ENCODE measurements around the gene CCSAP.
"Not testable (repeated sequence)": the region's sequence is repeated elsewhere in the genome, so short reads cannot be mapped to it uniquely, and the experiment has no call there.

The CCSAP gene

DNA sequence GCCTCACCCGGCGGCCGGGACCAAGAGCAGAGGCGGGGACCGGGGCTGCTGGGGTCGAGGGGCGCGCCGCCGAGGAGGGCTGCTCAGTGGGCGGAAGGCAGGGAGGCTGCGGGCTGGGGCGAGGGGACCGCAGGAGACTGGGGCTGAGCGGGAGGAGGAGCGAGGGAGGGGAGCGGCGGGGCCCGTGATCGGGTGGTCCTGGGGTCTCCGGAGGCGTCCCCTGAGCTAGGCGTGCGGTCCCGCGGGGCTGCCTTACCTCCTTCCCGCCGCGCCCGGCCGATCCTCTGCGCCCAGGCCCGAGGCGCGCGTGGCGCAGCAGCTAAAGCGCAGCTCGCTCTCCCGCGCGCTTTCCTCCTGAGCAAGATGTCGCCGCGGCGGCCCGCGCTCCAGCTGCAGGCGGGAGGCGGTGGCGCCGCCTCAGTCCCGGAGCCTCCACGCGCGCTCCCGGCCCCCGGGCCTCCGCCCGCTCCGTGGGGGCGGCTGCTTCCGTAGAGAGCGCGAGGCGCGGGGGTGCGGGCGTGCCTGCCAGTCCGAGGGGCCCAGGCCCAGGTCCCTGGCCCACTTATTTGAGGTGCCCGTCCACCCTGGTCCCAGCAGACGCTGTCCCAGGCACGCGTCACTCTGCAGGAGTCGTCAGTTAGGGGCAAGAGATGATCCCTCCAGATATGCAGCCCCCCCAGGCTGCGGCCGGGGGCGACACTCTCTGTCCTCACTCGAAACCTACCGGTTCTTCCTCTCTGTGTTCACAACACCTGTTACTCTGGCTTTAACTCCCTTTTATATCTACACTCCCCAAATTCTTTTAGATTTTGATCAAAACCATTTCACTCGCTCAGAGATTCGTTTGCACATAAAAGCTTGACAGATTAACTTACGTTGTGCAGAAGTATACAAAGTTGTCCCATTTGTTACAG, at the start of gene CCSAP:
Gene CCSAP (minus strand): TSS at position 392 of the 914 bp plus-strand sequence. CDS start 582 bp downstream, outside the sequence.
- no peak for DNase-seq (ENCODE audit: low read depth in 2 of 2)

GRCh38 chr1:229390130-229390529, 47.3 kb upstream of the CCSAP start:
- DNase-seq (ENCODE audit: low read depth in 2 of 2) = no peak

- no peak for DNase-seq (ENCODE audit: low read depth in 2 of 2)
Observed at GRCh38 chr1:229388897-229389580, 46.2 kb upstream of the CCSAP start.

DNA sequence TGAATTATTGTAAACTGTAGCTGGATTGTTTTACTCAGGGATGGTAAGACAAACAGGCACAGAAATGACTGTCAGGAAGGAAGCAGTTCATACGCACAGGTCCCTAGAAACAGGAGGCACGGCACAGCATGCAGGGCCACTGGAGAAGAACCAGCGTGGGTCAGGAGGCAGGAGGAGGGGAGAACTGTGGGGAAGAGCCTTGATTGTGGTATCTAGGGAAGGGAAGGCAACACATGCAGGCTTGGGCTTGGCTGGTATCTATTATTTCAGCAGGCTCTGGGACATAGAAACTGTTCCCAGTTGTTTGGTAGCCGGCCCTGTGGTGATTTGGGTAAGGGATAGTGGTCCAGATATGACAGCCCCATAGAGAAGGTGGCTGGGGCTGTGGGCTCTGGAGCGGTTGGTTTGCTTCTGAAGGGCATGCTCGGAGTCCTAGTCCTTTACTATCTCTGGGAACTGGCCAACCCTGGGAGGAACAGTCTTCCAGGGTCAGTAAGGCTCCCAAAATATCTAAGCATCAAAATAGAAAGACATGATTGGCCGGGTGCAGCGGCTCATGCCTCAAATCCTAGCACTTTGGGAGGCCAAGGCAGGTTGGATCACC, 43.1 kb upstream of the CCSAP start:
- no peak for DNase-seq (ENCODE audit: low read depth in 2 of 2)

- DNase-seq (ENCODE audit: low read depth in 2 of 2) = no peak
Observed at GRCh38 chr1:229384822-229385221, 42.0 kb upstream of the CCSAP start.

GRCh38 chr1:229383961-229384360, 41.1 kb upstream of the CCSAP start:
- DNase-seq (ENCODE audit: low read depth in 2 of 2) = no peak

- no peak for DNase-seq (ENCODE audit: low read depth in 2 of 2)
Observed at GRCh38 chr1:229383188-229383587, 40.3 kb upstream of the CCSAP start.

GRCh38 chr1:229381234-229381633, 38.4 kb upstream of the CCSAP start:
- no peak for DNase-seq (ENCODE audit: low read depth in 2 of 2)

DNA sequence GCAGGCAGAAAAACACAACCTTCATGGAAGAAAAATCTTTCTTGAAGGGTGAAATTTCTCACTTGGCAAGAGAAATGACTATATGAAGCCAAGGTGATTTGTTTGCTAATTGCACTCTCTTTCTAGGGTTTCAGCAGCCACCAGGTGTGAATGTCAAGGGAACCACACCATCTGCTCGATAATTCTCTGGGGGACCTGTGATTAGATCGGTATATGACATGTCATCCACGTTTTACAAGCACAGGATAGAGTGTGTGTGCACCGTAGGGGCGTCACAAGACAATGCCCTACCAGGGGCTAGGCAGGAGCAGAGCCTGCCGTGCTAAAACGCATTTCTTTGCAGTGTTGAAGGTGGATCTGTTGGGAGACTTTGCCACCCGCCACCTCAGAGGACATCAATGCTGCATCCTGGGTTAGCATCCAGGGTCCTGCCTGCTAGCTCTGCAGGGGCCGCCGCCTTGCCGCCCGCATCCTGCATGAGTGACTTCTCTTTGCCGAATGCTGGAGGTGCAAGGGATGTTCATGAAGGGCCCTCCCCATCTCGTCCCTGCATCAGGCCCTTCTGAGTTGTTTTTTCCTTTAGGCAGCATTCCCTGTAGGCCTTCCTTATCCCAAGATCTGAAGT, 37.8 kb upstream of the CCSAP start:
- DNase-seq (ENCODE audit: low read depth in 2 of 2) = no peak

DNA sequence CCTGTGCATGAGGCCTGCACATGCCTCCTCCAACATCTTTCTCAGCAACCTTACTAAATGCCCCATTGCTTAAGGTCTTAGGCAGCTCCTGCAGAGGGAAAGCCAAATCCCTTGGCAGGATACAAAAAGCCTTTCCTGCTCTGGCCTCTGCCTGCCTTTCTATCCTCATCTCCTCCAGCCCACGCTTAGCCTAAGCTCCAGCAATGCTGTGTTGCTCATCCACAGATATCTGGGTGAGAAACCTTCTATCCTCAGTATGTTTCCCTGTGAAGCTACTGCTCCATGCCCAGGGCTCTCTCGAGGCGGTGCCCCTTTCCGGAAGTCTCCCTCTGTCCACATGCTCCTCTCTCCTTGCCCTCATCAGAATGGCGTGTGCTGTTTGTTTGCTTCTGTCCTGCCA, 37.0 kb upstream of the CCSAP start:
- no peak for DNase-seq (ENCODE audit: low read depth in 2 of 2)

DNA sequence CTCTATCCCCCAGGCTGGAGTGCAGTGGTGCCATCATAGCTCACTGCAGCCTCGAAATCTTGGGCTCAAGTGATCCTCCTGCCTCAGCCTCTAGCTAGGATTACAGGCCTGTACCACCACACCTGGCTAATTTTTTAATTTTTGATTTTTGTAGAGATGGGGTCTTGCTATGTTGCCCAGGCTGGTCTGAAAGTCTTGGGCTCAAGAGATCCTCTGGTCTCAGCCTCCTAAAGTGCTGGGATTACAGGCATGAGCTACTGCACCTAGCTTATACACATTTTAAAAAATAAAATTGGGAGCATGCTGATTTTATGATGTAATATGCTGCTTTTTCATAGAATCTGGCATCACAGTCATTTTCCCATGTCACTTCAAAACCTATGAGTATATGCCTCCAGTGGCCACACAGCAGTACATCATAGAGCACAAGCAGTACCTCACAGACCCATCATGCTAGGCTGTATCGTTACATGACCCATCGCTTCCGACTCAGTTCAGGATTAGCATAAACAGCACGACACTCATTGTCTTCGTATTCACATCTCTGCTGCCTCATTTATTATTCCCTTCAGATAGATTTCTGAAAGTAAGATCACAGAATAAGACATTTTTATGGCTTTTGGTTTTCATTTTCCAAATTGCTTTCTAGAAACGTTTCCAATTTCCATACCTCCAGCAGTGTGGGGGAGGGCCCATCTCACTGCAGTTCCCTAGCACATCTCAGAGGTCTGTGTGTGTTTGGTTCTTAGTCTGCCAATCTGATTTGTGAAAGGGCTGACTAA, 35.9 kb upstream of the CCSAP start:
- no peak for DNase-seq (ENCODE audit: low read depth in 2 of 2)

GRCh38 chr1:229378035-229378434, 35.2 kb upstream of the CCSAP start:
- DNase-seq (ENCODE audit: low read depth in 2 of 2) = not testable (repeated sequence)

GRCh38 chr1:229377429-229377828, 34.6 kb upstream of the CCSAP start:
- DNase-seq (ENCODE audit: low read depth in 2 of 2) = no peak

DNA sequence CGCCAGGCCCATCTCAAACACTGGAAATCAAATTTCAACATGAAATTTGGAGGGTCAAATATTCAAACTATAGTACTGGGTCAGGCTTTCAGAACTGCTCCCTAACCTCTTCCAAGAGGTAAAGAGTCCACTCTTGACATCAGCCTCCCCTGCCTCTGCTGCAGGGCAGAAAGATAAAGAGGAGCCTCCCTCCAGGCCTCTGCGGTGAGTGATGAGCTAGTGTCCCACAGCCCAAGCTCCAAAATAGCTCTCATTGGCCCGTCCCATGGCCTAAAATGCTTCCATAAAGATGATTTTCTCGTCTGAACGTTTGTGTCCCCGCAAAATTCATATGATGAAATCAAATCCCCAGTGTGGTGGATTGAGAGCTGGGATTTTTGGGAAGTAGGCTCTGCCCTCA, 33.7 kb upstream of the CCSAP start:
- DNase-seq (ENCODE audit: low read depth in 2 of 2) = no peak

GRCh38 chr1:229374485-229374884, 31.6 kb upstream of the CCSAP start:
- no peak for DNase-seq (ENCODE audit: low read depth in 2 of 2)

DNA sequence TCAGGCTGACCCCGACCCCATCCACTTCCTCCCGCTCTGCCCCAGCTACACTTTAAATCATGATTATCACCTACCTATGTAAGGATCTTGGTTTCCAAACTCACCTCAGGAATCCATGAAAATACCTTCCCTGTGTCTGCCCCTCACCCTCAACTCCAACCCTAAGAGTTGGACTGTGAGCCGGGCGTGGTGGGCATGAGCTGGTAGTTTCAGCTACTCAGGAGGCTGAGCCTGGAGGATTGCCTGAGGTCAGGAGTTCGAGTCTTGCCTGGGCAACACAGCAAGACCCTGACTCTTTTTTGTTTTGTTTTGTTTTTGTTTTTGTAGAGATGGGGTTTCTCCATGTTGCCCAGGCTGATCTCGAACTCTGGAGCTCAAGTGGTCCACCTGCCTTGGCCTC, 30.5 kb upstream of the CCSAP start:
- DNase-seq (ENCODE audit: low read depth in 2 of 2) = no peak

GRCh38 chr1:229372251-229372650, 29.4 kb upstream of the CCSAP start:
- DNase-seq (ENCODE audit: low read depth in 2 of 2) = no peak

GRCh38 chr1:229371624-229372023, 28.8 kb upstream of the CCSAP start:
- no peak for DNase-seq (ENCODE audit: low read depth in 2 of 2)

DNA sequence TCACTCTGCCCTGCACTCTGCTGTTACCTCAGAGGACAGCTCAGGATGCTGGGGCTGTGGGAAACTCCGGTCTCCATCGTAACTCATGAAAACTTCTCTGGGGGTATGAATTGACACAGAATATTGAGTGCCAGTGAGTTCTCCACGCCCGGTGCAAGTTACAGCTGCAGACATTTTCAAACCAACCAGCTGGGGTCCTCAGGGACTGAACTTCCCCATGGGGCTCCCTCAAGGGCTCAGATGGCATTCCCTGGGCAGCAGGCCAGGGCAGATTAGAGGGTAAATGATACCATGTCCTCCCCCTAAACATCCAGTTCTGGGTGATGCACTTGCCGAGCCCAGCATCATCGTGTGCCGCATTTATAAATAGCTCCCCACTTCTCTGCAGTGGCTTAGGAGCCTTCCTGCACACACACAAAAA, 27.8 kb upstream of the CCSAP start:
- no peak for DNase-seq (ENCODE audit: low read depth in 2 of 2)

DNA sequence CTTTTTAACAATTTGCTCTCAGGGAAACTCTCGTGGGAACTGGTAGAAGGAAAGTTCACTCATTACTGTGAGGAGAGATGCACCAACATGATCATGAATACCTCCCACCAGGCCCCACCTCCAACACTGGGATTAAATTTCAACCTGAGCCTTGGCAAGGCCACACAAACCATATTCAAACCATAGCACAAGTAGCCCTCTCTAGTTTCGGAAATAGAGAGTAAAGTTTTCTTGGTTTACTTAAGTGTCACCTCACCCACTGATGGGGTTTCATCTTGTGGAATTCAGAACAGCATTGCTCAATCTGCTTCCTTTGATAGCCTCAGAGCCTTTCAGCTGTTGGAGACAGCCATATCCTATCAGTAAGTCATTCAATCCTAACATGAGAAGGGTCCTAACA, 25.5 kb upstream of the CCSAP start:
- DNase-seq (ENCODE audit: low read depth in 2 of 2) = no peak

GRCh38 chr1:229365569-229365968, 22.7 kb upstream of the CCSAP start:
- no peak for DNase-seq (ENCODE audit: low read depth in 2 of 2)

Data from fibroblast of skin of left biceps (primary cell).